GM19324 (cell line): Measurements from ENCODE around the gene KCNC2.

Experiments
- ATAC-seq: cut with Tn5 transposase; IDR thresholded peaks from one replicate; pipeline ENCODE4 v1.9.1; 2021; ENCODE audit warnings: mild to moderate bottlenecking, moderate library complexity; ENCODE audit not compliant: unreplicated experiment, low FRiP score

Gene KCNC2

DNA sequence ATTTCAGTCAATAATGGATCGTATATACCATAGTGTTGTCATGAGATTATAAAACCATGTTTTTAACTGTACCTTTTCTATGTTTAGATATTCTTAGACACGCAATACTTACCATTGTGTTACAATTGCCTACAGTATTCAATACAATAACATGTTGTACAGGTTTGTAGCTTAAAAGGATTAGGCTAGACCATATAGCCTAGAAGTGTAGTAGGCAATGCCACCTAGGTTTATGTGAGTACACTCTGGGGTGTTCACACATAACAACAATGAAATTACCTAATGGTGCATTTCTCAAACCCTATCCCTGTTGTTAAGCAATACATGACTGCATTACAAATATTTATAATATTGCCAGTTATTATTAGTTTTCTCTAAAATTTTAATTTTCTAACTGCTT is 144.2 kb downstream of the KCNC2 start:
- no peak for ATAC-seq

- no peak for ATAC-seq
Observed at GRCh38 chr12:75062691-75063090, 146.9 kb downstream of the KCNC2 start.

- no peak for ATAC-seq
Observed at GRCh38 chr12:75058228-75058627, 151.4 kb downstream of the KCNC2 start.

DNA sequence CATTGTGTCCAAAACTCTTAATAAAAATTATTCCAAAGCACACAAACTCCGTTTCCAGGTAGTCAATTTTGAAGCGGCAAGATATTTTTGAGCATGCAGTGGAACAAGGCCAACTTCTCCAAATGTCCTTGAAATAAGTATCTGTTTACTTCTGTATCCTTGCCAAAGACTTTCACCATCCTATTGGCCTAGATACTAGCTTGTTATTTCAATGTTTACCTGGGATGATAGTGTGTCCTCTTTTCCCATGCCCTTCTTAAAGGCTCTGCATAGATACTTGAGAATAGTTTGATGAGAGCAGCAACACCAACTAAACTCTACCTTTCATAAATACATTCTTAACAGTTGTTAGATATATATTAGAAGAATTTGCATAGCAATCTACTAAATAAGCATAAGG is 160.9 kb downstream of the KCNC2 start:
- no peak for ATAC-seq

DNA sequence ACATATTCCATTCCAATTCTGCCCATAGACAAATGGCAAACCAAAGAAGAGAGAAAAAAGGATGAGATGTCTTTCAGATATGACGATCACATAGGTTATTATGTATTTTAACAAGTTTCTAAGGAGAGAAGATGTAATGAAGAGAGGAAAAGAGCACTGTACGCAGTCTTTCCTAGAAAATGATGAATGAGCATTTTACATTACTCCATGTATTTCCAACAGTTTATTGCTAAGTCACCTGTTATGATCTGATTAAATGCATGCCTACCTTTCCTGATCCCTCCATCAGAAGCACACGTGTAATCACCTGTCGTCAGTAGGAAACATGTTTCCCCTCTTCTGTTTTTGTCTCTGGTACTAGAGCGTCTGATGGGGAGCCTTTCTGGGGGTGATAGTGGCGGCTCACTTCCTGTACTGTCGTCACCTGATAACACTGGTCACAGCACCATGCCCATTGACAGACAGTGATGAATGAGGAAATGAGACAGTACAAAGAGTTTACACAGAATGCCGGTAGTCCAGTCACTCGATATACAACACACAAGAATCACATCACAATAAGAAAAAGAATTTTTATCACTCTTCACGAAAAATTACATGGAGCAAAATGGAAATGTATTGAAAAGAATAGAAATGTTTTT is 161.6 kb downstream of the KCNC2 start:
- no peak for ATAC-seq

- no peak for ATAC-seq
Observed at GRCh38 chr12:75042125-75042524, 167.5 kb downstream of the KCNC2 start.

- ATAC-seq: no peak
Observed at GRCh38 chr12:75041472-75041871, 168.2 kb downstream of the KCNC2 start.

- ATAC-seq: no peak
Observed at GRCh38 chr12:75020068-75020557, 189.5 kb downstream of the KCNC2 start.

DNA sequence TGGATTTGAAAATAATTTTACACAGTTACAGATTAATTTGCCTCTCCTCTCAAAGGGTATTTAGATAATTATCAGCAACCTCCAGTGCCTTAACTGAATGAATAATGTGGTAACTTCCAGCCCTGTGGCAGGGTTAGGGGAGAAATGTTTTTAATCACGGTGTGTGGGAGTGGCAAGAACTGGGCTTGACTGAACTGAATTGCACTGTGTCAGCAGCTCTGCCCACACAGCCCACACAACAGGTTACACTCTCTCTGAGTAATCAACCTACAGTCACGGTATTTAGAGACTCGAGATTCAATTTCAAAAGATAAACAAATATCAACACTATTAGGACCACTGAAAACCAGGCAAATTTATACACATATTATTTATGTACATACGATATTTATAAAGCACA is 198.5 kb downstream of the KCNC2 start:
- no peak for ATAC-seq

DNA sequence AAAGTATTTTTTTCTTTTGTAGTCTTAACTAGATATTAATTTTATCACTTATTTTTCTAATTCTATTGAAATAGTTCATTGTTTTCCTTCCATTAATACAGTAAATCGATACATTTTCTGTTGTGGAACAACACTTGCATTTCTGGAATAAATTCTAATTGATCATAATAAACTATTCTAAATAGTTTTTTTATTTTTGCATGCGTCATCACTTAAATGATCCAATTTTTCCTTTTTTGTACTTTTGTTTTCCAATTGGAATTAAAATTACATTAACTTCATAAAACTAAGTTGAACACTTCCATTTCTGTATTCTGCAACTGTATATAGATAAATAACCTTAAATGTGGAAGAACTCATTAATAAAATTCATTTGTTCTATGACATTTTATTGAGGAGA is 202.5 kb downstream of the KCNC2 start:
- ATAC-seq: no peak

- ATAC-seq: no peak
Observed at GRCh38 chr12:75000120-75000519, 209.5 kb downstream of the KCNC2 start.

- ATAC-seq: no peak
Observed at GRCh38 chr12:74999474-74999873, 210.2 kb downstream of the KCNC2 start.
